Measurements from ENCODE around the gene SPHK2.
"Not testable (repeated sequence)": the region's sequence is repeated elsewhere in the genome, so short reads cannot be mapped to it uniquely, and the experiment has no call there.

Gene SPHK2

GRCh38 chr19:48624791-48625723, 5.8 kb downstream of the SPHK2 start:
- DNase-seq = no peak

DNA sequence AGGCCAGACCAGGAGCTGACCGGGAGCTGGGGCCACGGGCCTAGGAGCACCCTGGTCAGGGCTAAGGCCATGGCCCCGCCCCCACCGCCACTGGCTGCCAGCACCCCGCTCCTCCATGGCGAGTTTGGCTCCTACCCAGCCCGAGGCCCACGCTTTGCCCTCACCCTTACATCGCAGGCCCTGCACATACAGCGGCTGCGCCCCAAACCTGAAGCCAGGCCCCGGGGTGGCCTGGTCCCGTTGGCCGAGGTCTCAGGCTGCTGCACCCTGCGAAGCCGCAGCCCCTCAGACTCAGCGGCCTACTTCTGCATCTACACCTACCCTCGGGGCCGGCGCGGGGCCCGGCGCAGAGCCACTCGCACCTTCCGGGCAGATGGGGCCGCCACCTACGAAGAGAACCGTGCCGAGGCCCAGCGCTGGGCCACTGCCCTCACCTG, 6.6 kb downstream of the SPHK2 start:
- no peak for DNase-seq

- no peak for DNase-seq
Measured at GRCh38 chr19:48627201-48627864, 8.0 kb downstream of the SPHK2 start.

DNA sequence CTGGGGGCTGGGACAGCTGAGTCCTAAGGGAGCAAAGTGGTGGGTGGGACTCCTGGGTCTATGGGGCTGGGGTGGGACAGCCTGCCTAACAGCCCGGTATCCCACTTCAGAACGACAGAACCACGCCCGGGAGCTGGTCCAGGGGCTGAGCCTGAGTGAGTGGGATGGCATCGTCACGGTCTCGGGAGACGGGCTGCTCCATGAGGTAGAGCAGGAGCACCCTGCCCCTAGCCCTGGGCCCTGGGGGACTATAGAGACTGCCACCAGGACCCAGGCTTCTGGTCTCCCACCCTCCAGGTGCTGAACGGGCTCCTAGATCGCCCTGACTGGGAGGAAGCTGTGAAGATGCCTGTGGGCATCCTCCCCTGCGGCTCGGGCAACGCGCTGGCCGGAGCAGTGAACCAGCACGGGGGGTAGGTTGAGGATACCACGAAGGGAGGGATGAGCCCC, 8.6 kb downstream of the SPHK2 start:
- DNase-seq = no peak

DNA sequence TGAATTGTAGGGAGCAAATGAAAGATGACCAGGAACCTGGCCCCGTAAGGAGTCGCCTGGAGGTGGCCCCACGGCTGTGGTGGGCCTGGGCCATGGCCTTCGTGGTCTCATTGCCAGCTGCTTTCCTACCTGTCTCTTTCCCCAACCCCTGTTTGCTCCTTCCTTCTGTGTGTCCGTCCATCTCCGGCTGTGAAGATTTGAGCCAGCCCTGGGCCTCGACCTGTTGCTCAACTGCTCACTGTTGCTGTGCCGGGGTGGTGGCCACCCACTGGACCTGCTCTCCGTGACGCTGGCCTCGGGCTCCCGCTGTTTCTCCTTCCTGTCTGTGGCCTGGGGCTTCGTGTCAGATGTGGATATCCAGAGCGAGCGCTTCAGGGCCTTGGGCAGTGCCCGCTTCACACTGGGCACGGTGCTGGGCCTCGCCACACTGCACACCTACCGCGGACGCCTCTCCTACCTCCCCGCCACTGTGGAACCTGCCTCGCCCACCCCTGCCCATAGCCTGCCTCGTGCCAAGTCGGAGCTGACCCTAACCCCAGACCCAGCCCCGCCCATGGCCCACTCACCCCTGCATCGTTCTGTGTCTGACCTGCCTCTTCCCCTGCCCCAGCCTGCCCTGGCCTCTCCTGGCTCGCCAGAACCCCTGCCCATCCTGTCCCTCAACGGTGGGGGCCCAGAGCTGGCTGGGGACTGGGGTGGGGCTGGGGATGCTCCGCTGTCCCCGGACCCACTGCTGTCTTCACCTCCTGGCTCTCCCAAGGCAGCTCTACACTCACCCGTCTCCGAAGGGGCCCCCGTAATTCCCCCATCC, 9.4 kb downstream of the SPHK2 start:
- peak in 1 of 2 donors; percentile 52 for DNase-seq

DNA sequence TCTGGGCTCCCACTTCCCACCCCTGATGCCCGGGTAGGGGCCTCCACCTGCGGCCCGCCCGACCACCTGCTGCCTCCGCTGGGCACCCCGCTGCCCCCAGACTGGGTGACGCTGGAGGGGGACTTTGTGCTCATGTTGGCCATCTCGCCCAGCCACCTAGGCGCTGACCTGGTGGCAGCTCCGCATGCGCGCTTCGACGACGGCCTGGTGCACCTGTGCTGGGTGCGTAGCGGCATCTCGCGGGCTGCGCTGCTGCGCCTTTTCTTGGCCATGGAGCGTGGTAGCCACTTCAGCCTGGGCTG, 9.9 kb downstream of the SPHK2 start:
- no peak for DNase-seq

- DNase-seq = no peak
Measured at GRCh38 chr19:48629599-48630295, 10.4 kb downstream of the SPHK2 start.

GRCh38 chr19:48630296-48631063, 11.2 kb downstream of the SPHK2 start:
- DNase-seq = peak; percentile 38 to 45

DNA sequence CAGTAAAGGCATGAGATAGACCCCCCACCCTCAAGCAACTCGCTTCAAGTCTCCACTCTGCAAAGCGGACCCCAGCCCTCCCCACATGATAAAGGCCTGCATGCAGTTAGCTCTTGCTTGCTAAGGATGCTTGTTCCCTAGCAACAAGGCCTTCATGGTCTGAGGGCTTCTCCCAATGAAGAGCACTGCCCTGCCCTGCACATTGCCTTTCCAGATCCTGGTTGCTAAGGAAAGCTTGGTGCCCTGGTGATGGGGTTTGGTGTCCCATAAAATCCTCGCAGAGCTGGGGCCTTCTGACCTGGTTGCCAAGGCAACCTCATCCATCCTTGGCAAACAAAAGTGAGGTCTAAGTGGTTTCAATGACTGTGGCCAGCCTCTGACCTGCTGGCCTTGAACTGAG, 11.9 kb downstream of the SPHK2 start:
- no peak for DNase-seq

DNA sequence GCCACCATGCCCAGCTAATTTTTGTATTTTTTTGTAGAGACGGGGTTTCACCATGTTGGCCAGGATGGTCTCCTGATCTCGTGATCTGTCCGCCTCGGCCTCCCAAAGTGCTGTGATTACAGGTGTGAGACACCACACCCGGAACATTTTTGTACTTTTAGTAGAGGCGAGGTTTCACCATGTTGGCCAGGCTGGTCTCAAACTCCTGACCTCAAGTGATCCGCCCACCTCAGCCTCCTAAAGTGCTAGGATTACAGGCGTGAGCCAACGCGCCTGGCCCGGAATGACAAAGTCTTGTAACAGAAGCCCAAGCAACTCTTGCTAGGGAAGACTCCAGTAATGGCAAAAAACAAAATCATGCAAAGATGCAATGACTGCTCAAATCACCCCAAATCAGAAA, 13.0 kb downstream of the SPHK2 start:
- DNase-seq = not testable (repeated sequence)

DNA sequence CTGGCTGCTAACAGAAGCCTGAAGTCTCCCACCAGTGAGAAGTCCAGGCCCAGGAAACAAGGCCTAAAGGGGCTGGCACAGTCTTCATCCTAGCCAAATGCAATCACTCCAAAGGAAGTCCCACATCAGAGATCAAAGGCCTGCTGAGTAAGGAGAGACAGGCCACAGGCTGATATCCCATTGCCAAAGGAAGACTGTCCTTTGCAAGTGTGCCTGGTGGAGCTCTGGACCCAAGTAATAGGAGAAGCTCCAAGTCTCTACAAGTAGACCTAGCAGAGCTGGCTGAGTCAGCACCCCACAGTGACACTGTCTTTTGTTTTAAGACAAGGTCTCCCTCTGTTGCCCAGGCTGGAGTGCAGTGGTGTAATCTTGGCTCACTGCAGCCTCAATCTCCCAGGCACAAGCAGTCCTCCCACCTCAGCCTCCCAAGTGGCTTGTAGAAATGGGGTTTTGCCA, 13.4 kb downstream of the SPHK2 start:
- DNase-seq = peak; percentile 28 to 39

DNA sequence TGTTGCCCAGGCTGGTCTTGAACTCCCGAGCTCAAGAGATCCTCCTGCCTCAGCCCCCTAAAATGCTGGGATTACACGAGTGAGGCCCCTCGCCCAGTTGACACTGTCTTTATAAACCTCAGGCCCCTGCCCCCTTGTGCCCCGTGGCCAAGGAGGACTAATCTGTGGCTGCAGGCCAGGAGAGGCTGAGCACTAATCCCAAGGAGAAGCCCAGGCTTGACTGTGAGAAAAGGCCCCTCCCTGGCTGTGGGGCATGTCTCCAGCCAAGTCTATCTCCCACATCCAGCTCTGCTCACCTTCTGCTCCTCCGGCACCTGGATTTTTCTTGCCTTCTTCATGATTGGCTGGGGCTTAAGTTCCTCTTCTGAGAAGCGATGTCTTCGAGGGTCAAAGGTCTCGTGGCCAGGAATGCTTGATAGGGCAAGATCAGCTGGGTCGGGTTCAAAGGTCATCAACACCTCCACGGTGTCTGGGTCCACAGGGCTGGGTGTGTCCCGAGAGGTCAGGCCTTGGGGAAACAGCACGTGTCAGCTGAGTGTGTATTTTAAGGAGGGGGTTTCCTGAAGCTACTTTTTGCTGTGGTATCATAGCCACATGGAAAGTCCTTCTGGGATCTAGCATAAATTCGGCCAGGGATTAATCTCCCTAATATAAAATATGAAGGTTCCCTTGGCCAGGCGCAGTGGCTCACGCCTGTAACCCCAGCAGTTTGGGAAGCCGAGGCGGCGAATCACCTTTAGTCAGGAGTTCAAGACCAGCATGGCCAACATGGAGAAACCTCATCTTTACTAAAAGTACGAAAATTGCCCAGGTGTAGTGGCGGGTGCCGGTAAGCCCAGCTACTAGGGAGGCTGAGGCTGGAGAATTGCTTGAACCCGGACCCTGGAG, 14.1 kb downstream of the SPHK2 start:
- DNase-seq = no peak

DNA sequence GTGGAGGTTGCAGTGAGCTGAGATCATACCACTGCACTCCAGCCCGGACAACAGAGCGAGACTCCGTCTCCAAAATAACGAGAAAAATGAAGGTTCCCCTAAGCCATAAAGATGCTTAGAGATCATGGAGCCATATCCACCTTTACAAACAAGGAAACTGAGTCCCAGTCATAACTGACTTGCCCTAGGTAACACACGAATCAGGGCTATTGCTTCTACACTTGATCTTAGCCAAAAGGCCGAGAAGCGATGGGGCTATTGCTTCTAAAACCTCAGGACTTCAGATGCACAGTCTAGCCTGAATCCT, 14.7 kb downstream of the SPHK2 start:
- DNase-seq = no peak

- peak; percentile 87 to 89 for DNase-seq
Measured at GRCh38 chr19:48634424-48635262, 15.3 kb downstream of the SPHK2 start.

DNA sequence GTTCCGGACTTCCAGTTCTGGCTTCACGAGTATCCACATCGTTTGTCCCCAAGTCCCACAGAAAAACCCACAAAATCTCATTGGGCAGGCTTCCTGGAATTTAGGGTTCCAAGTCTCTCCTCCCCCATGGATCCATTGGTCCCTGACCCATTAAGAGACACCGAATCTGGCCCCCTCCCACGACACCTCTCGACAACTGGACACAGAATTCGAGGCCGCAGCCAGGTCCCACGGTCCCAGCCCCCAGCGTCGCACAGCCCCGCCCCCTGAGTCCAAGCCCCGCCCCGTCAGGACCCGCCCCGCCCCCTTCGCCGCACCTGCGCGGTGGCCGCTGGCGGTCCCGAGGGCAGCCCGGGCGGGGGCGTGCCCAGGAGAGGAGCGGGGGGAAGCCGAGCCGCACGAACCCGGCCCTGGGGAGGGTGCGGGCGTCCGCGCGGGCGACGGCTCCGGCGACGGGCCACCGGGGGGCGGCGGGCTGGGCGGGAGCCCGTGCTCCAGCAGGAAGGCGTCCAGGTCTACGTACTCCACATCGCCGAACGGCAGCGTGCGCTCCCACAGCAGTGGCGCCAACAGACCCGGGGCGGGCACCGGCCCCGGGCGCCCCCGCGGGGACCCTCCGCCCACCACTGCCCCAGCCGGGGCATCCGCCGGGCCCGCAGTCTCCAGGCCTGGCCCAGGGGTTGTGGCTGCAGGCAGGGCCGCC, 16.1 kb downstream of the SPHK2 start:
- DNase-seq = peak; percentile 57 to 78

- DNase-seq = peak; percentile 31 to 47
Measured at GRCh38 chr19:48635966-48636858, 16.9 kb downstream of the SPHK2 start.

DNA sequence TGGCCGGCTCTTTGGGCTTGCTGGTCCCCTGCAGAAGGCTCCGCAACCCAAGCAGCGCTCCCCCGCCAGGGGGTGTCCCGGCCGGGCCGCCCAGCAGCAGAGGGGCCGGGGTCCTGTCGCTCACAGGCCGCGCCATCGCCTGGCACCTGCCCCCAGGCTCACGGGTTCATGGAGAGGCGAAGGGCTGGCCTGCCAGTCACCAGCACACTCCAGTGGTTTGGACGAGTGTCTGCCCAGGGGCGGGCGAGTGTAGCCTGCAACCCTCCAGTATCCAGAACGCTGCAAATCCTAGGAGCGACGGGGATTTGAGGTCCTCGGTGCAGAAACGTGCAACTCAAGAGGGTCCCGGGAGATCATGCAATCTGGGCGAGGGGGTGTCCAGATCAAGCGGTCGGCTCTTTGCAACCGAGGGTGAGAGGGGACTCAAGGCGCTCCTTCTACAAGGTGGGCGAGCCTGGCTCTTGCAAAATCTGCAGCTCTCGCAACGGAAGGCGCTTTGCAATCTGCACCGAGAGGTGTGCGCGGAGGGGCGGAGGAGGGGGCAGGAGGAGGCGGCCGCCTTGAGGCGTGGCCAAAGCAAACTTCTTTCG, 17.6 kb downstream of the SPHK2 start, which contains the start of gene DBP:
DBP (minus strand) TSS at position 521 of the 590 bp plus-strand sequence; CDS start at position 136, 385 bp downstream.
- peak; percentile 43 to 67 for DNase-seq
